NCI-H146 (cell line): ENCODE measurements around the gene BAIAP2.
A peak's percentile ranks its signal among the peaks of the same experiment; 100 is the strongest.

Source experiments
- DNase-seq: peaks from one replicate; lab custom pipeline; 2025; lab: John Stamatoyannopoulos, UW

BAIAP2 gene

DNA sequence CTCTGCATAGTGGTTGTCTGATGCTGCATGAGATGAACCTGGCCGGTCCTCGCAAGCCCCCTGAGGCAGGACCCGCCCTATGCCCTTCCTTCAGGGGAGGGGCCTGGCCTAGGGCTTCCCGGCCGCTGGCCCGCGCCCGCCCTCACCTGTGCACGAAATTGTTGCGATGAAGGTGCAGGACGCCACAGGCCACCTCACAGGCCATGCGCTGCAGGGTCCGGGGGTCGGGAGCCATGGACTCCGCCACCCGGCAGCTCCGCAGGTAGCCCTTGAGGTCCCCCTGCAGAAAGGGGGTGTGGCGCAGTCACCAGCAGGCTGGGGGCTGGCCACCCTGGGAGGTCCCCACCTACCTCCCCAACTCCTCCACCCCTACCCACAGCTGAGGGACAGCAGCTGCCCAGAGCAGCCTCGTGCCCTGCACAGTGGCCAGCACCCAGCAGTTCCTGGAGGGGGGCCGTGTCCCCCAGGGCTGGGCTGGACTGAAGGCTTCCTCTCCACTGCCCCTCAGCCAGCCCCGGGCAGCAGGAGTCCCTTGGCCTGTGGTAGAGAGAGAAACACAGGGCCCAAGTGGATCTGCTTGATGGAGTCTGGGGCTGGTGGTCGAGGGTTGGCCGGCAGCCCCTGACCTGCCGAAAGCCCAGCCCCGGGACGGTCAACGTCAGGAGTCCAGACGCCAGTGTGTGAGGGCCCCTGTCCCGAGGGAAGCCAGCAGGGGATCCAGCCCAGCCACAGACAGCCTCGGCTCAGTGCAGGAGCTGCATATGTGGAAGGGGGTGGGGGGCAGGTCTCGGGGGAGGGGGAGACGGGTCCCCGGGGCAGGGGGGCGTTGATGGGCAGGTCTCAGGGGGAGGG, 91.6 kb downstream of the BAIAP2 start:
- no peak for DNase-seq

DNA sequence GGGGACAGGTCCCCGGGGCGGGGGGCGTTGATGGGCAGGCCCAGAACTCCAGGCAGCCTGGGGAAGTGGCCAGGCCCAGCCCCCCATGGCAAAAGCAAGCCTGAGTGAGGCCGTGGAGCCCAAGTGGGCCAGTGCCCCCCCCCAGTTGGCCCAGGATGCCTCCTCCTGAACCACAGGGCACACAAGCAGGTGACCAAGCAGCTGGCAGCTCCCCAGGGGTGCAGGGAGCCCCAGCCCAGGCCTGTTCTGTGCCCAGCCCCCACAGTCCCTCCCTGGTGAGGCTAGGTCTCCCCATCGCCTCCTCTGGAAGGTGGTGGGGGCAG, 92.1 kb downstream of the BAIAP2 start:
- DNase-seq, result no peak

DNA sequence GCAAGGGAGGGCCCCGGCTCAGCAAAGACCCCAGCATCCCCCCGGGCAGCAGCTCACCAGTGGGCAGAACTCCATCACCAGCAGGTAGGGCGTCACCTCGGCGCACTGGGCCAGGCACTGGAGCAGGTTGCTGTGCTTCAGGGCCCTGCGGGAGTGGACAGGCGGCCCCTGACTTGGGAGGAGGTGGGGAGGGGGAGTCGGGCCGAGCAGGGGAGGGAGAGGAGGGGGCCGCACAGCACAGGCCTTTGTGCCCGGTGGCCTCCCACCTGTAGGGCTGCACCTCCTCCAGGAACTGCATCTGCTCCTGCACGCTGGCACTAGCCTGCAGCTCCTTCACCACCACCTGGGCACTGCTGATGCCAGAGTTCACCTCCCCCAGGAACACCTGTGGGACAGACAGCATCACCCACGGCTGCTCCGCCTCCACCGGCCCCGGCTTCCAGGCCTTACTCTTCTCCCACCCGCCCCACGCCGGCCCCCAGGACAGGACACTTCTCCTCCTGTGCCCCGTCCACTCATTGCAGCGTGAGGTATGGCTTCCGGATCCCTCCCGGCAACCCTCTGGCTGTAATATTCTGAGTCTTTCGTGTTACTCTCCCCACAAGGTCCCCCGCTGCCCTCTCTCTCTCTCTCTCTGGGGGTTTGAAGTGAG, 92.7 kb downstream of the BAIAP2 start:
- DNase-seq, result no peak

DNA sequence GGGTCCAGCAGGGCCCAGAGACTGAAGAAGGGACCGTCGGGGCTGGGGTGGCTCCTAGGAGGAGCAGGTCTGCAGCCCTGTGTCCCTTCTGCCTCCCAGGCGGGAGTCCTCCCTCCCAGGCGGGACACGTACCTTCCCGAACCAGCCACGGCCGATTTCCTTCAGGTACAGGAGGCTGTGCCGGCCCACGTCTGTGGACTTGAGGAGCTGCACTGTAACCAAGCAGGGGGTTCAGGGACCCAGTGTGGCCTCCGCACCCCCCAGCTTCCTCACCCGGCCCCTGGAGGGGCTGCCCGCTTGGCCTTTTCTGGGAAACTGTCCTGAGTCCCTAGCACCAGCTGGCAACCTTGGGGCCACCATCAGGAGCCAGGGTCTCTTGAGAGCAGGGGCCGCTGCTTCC, 93.4 kb downstream of the BAIAP2 start:
- no peak for DNase-seq

DNA sequence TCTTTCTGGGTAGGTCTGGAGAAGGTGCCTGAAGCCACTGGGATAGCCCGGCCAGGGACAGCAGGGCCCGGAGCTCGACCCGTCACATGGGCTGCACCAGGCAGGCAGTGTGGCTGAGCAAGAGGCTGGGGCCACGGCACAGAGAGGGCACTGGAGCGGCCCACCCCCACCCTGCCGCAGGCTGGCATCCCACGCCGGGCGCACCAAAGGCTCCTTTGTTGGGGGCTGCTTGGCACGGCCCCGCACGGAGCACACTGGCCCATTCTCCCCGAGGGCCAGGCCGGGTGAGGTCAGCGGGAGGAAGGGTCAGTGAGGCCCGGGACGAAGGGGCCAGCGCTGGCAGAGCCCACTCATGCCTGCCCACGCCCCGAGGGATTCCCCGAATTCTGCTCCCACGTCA, 93.8 kb downstream of the BAIAP2 start:
- no peak for DNase-seq

DNA sequence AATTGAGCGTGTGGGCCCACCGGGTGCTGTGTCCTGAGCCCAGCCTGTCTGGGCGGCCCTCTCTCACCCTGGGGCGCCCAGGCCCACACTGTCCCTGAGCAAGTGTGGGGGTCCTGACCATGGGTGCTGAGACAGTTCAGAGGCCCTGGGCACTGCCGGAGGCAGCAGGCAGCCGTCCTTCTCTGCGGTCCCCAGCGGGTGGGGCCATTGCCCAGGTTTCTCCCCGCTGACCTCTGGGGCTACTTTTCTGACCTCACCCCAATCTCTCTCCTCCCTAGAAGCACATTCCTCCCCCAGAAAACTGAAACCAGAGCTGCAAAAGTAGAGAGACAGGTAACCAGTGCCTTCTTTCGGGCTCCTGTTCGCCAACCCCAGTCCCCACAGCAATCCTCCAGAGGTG, 94.3 kb downstream of the BAIAP2 start:
- DNase-seq, result no peak

DNA sequence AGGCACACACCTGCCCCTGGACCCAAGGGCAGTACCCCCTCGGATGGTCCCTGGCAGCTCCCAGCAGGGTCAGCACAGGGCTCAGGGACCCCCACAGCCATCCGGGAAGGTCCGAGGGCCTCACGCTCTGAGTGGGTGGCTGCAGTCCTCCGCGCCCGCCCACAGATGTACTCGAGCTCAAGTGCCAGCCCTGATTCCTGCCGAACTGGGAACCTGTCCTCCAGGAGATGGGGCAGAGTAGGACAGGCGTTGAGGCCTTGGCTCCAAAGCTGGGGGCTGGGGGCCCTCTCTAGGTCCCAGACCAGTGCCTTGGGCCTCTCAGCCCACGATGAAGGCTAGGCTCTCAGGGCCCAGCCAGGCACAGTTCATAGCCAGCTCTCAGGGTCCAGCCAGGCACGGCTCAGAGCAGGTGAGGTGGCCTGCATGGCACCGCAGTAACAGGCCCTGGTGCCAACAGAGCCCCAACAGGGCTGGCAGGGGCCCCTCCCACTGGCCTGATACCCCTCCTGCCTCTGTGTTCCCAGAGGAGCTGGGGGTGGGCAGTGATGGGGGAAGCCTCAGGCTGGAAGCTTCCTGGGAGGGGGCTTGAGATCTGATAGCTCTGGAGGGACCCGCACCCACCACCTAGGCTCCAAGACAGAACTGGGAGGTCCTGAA, 94.9 kb downstream of the BAIAP2 start:
- no peak for DNase-seq

DNA sequence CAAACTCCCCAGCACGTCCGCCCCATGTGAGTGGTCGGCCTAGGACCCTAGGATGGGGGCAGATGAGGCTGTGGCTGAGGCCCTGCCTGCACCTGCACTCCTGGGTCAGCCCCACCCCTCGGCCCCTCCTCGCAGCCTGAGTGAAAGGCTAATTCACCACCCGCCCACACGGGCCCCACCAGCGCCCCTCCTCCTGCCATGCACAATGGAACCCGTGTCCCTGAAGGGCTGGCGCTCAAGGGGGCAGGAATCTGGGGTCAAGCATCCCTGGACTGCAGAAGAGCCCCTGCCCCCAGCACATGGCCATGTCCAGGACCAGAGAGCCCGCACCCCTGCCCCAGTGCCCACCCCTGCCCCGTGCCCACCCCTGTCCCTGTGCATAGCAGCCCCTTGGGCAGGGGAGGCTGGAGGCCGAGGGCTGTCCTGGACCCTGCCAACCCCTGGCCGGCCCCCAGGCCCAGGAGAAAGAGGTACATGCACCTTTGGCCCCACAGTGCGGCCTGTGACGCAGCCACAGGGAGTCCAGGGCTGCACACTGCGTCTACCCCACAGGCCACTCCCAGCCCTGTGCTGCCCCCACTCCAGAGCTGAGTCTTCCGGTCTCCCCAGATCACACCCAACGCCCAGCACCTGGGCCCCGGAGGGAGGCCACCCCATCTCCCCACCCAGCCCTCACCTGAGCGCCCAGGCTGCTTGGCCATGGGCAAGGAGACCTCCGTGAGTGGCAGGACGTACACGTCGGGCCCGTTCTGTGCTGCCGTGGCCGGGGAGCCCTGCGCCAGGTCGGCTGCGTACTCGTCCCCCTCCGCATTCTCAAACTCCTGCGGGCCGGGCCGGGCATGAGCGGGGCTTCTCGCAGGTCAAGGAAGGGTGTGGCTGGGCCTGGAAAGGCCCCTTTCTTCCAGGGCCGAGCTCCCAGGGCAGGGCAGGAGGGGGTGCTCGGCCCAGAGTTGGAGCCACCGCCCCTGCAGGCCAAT, 95.7 kb downstream of the BAIAP2 start:
- no peak for DNase-seq

DNA sequence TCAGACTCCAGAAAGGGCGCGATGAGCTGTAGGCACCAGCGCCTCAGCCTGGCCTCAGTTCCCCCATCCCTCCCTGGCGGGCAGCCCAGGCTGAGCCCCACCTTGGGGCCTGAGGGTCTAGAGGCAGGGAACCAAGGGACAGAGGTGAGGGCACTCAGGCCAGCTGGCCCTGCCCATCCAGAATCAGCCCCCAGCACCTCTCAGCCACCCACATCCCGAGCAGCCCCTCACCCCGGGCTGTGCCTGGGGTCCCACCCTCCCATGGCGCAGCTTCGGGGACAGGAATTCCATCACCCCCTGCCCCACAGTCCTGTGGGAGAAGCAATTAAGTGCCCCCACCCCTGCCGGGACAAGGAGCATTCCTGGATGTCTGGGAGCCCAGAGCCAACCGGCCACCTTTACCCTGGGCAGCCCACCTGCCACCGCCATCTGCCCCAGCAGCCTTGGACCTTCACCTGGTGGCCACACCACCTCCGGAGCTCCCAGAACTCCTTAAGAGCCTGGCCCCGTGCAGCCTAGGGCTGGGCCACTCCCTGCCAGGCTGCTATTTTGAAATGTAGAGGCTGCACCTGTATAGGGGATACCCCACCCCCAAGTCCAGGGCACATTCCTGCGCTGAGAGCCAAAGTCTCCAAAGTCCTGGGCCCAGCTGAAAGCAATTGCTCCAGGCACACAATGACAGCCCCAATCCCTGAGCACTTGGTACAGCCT, 96.7 kb downstream of the BAIAP2 start:
- no peak for DNase-seq

DNA sequence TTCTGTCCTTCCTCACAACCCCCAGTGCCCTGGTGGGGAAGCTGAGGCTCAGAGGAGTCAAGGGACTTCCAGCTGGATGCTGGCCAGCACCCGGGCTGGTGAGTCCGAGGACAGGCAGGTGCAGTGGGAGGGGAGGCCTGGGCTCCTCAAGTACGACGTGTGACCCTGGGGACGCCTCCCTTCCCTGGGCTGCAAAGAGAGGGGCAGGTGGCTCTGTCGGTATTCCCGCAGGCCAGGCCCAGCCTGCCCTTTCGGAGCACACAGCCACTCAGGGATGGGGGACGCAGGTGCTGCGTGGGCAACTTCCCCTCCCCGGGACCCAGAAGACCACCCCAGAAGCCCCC, 97.2 kb downstream of the BAIAP2 start:
- no peak for DNase-seq

DNA sequence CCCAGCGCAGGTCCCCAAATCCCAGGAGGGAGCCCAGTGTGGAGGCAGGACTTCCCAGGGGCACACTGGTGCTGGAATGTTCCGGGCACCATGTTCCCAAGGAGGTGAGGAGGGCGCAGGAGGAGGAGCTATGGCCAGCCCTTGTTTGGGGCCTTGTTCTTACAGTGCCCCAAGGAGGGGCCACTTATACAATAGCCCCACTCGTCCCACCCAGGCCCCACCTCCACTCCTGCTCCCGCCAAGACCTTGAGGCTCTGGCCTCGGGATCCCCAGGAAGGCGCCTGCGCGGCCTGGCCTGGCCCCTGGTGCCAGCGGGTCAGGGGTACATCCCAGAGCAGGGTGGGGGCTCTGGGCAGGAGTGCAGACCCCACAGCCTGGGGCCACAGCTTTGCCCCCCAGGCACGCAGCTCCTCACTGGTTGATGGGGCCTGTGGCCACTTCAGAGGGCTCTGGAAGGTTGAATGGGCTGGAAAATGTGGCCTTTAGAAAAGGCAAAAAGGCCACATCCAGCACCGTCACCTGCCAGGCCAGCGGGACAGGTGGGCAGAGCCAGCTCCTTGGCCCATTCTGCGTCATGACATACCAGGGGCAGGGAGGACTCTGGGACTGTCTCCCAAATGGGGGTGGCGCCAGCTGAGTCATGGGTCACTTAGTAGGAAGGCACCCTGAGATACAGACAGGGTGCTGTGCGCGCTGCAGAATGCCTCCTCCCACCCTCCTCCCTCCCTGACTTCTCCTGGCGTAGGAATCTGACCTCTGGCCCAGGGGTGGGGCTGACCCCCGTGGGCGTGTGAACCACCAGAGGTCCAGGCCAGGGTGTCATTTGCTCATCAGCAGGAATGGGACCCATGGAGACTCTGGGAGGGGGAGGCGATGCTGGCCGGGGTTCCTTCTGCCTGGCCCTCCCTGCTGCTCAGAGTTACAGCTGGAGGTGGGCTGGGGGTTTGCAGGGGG, 98.1 kb downstream of the BAIAP2 start:
- no peak for DNase-seq

DNA sequence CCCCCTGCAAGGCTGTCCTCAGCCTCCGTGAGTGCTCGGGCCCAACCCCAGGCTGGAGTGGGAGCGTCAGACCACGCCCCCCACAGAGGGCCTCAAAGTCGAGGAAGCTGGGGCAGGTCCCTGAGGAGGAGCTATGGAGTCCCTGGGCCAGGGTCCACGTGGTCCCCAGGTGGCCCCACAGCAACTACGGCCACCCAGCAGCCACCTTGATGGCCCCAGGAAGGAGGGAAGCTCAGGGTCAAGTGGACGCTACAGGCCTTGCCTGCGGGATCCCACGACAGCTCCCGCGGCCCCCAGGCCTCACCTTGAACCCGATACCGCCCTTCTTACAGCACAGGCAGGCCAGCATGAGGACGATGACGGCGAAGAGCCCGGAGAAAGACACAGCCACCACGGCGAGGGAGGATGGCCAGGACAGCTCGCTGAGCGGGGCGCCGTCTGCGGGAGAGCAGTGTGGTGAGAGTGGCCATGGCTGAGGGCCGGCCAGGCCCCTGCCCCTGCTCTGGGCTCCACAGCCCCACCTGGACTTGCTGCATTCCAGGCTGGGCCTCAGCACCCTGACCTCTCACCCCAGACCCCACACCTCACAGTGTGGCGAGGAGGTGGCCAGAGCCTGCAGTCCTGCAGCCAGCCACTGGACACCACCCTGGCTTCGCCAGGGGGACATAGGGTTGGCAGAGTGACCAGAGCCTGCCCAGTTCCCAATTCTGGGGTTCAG, 99.3 kb downstream of the BAIAP2 start:
- no peak for DNase-seq

DNA sequence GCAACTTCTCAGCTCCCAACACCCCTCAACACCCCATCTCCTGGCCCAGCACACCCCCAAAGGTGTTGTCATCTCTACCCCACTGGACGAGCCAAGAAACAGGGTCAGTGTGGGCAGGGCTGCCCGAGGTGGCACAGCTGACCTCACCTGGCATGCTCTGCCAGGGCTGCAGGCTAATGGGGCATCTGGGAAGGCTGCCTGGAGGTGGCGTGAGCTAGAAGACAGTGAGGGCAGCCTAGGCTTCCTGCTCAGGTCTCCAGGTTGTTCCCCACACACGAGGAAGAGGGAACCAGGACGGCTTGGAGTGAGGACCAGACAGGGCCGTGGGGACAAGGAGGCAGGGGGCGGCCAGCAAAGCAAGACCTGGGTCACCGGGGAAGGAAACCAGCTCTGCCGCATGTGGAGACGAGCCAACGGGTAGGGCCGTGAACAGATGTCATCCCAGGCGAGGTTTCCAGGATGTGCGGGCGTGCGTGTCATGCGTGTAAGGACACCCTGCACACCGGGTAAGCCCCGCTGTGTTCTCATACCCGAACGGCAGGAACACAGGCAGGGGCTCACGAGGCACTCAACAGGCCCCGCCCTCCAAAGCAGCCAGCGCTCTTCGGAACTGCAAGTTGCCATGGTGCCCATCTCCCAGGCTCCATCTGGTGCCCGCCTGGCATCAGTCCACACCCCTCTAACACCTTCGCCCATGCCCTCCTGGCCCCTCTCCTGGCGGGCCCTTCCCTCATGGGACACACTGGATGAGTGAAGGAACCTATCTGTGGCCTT, 100.7 kb downstream of the BAIAP2 start:
- peak; percentile 27 for DNase-seq

DNA sequence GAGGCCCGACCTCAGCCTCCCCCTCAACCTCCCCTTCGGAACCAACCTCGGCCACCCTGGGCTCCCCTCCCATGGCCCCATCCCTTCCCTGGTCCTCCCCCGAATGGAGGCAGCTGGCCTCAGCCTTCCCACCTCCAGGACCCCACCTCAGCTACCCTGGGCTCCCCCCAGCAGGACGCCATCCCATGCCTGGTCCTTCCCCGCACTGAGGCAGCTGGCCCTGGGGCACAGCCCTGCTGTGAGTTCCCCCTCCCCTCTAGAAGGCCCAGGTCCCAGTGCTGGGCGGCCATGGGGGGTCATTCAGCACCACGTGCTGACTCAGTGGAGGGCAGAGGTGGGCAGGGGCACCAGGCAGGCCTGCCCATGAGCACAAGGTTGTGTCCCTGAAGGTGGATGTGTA, 101.4 kb downstream of the BAIAP2 start:
- DNase-seq, result no peak

DNA sequence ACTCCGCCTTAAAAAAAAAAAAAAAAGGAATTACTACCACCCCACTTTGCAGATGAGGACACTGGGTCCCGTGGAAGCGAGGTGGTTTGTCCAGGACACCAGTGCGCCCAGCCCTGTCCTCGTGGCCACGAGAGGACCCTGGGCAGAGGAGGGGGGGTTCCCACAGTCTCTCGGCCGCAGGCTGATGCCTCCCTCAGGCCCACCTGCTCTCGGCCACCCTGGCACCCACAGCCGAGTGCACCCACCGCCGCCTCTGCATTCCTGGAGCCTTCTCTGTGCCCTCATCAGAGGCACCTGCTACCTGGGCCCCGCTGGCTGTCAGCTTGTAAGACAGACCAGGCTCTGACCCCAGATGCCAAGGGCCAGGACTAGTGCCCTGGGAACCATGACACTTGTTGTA, 102.3 kb downstream of the BAIAP2 start:
- DNase-seq, result no peak

DNA sequence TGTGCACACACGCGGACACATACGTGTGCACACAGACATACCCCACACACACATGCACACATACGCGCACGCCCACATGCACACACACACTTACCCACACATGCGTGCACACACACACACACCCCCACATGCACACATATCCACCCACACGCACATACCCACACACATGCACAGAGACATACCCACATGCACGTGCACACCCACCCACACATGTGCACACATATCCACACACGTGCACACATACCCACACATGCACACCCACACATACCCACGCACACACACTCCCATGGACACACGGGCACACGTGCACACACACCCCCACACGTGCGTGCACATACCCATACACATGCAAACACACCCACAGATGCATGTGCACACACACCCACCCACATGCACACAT, 103.1 kb downstream of the BAIAP2 start:
- no peak for DNase-seq

DNA sequence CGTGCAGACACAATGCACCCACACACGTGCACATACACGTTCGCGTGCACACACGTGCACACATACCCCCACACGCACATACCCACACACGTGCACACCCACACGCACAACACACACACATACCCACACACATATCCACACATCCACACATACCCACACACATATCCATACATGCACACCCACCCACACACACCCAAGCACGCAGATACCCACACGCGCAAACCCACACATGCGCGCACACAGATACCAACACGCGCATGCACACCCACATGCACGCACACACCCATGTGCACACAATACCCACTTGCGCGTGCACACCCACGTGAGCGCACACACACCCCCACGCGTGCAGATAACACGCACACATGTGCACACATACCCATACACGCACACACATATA, 103.5 kb downstream of the BAIAP2 start:
- no peak for DNase-seq

DNA sequence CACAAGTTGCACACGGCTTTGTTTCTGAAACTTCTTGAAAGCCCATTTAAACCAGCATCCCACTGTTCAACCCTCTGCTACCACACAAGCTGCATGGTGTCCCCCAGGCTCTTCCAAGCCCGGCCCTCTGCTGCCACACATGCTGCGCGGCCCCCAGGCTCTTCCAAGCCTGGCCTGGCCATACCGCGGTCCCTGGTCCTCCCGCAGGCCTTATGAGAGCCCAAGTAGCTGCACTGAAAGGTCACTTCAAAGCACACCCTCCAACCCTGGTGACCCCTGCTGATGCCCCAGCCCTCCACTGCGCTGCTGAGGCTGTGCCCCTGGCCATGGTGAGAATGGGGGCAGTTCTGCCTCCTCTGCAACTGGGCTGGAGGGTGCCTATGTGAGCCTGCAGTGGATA, 104.5 kb downstream of the BAIAP2 start:
- DNase-seq, result no peak

DNA sequence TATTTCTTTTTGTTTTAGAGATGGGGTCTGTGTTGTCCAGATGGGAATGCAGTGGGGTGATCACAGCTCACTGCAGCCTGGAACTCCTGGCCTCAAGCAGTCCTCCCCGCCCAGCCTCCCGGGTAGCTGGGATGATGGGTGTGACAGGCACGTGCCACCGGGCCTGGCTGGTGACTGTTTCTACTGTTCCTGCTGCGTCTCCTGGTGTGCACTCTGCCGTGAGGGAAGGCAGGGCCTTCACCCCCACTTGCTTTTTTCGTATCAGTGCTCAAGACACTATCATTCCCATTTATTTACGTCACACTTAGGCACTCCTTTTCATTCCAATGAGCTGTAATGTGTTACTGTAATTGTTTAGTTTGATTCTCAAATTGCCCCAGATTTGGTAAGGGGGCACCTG, 105.1 kb downstream of the BAIAP2 start:
- no peak for DNase-seq
